ENCODE results near the gene MBD2.

- TF ChIP-seq CTCF (IDR thresholded peaks at IDR 0.05) (no peak), POLR2A (IDR thresholded peaks at IDR 0.05) (no peak)
Measured at GRCh38 chr18:54192415-54192814, 32.1 kb downstream of the MBD2 start.
